Measurements from ENCODE around the gene C3orf52.

Gene C3orf52

DNA sequence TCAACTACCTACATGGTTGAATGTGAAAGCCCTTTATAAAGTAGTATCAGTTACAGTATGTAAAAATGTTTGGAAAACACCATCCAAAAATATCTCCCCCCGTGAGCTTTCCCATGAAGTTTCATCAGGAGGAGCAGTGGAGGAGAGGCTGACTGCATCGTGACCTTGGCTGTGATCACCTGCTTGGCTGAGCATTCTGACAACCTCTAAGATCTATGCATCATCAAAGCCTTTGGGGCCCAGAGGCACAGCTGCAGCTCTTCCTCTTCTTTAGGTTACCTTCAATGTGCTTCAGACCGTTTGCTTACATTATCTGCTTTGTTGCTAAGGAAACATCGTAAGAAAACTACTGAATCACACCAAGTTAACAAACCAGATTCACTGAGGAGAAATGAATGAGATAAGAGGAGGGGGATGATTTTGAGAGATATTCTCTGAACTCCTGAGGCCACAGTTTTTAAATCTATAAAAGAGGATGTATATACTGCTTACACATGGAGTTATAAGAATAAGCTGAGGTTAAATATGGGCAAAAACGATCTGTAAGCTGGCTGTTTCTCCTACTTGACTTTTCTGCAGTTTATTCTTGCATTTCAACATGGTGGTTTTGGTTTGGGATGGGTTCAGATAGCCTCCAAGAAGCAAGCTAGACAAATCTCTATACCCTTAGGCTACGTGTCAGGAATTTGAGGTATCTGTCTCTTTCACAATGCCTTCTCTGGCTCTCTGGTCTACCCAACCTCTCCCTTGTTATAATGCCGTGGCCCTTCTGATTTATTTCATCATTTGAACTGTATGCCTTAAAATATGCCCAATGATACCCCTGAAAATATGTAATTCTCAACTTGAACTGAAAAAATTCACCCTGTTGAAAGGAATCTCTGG is 42.9 kb downstream of the C3orf52 start:
- Histone ChIP-seq H3K9me3 (ENCODE audit: low read length) (no peaks in the 10 kb centered on the region), H3K36me3 (ENCODE audit: insufficient read depth, low read length) (no peaks in the 10 kb centered on the region), H2AFZ (ENCODE audit: low read depth, low read length) (no peak overlapping the region), H3K4me3 (ENCODE audit: low read length) (no peak overlapping the region), H3K4me1 (ENCODE audit: insufficient read depth, low read length) (peaks cover 17% of the 10 kb centered on the region), H3K27me3 (ENCODE audit: insufficient read depth, low read length) (no peaks in the 10 kb centered on the region)

DNA sequence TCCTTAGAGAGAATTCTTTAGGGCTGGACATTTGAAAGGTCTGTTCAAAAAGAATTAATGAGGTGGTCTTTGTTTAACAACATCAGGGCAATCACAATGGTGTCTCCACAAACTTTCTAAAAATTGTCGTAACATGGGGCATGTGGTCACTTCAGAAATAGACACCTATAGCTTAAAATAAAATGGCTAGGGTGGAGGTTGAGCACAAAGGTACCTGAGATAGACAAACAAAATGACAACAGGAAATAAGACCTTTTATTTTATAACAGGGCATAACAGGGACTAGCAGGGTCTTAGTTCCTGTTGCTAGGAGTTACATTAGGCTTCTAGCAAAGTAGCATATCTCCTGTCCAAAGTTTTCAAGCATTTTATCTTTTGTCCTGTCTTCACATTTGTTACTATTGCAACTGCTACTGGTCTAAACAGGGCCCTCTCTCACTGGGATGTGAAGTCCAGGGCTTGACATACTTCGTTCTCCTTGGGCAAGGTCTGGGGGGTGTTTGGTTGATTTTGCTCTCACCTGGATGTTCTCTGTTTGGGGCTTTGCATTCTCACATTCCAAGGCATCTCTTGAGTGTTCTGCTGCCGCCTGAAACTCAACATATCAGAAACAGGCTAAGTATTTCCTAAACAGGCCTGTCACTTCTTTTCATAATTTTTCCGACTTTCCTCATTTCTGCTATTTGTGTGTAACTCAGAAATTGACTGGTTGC is 43.9 kb downstream of the C3orf52 start:
- H2AFZ ChIP-seq (ENCODE audit: low read depth, low read length): no peak overlapping the region
- H3K36me3 ChIP-seq (ENCODE audit: insufficient read depth, low read length): no peaks in the 10 kb centered on the region
- no peak overlapping the region for H3K4me3 ChIP-seq (ENCODE audit: low read length)
- H3K27me3 ChIP-seq (ENCODE audit: insufficient read depth, low read length): no peaks in the 10 kb centered on the region
- H3K9me3 ChIP-seq (ENCODE audit: low read length): no peaks in the 10 kb centered on the region
- peaks cover 17% of the 10 kb centered on the region for H3K4me1 ChIP-seq (ENCODE audit: insufficient read depth, low read length)

DNA sequence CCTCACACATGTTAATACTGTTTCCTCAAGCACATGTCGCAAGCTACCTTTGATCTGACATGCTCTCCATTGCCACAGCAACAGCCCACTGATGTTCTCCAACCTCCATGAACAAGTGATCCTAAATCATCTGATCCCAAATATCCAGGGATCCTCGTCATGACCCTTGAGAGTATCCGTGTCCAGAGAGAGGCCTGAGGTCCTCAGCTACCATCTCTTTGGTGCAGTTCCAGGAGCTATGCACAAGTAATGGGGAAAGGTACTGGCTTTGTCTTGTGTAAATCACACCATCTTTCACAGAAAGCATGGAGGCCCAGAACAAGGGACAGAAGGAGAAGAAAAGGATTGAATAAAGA is 44.4 kb downstream of the C3orf52 start:
- Histone ChIP-seq H3K4me1 (ENCODE audit: insufficient read depth, low read length) (peaks cover 17% of the 10 kb centered on the region), H2AFZ (ENCODE audit: low read depth, low read length) (no peak overlapping the region), H3K27me3 (ENCODE audit: insufficient read depth, low read length) (no peaks in the 10 kb centered on the region), H3K4me3 (ENCODE audit: low read length) (no peak overlapping the region), H3K36me3 (ENCODE audit: insufficient read depth, low read length) (no peaks in the 10 kb centered on the region), H3K9me3 (ENCODE audit: low read length) (no peaks in the 10 kb centered on the region)

DNA sequence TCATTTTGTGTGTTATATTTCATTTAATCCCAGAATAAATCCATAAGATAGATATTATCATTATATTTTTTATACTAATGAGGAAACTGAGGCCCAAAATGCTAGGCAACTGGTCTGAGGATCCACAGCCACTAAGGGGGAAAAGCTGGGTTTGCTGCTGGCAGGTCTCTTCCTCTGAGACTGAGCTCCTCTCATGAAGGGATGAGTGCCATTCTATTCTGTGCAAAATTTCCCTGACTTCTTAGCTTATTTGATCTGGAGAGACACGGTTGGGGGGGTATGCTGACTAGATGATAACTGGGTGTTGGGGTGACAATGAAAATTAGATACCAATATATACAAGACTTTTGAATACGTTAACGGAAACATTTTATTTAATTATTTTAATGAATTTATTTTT is 44.9 kb downstream of the C3orf52 start:
- Histone ChIP-seq H3K36me3 (ENCODE audit: insufficient read depth, low read length) (no peaks in the 10 kb centered on the region), H3K27me3 (ENCODE audit: insufficient read depth, low read length) (no peaks in the 10 kb centered on the region), H3K4me1 (ENCODE audit: insufficient read depth, low read length) (peaks cover 17% of the 10 kb centered on the region), H3K4me3 (ENCODE audit: low read length) (no peak overlapping the region), H3K9me3 (ENCODE audit: low read length) (no peaks in the 10 kb centered on the region), H2AFZ (ENCODE audit: low read depth, low read length) (no peak overlapping the region)

DNA sequence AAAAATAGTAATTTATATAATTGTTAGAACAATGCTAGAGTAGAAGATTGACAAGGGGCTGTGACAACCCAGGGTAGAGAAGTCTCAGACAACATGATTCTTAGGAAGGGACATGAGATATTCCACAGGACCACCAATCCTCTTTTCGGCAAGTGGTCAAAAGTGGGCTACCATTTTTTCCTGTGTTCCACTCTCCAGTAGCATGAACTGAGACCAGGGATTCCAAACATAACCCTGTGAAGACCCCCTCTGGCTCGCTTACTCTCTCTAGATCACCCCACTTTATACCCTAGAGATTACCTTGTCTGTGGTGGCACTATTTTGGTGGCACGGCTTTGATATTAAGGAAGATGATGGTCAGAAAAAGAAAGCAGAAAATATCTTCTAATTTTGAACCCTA is 45.9 kb downstream of the C3orf52 start:
- Histone ChIP-seq H2AFZ (ENCODE audit: low read depth, low read length) (no peak overlapping the region), H3K4me3 (ENCODE audit: low read length) (no peak overlapping the region), H3K4me1 (ENCODE audit: insufficient read depth, low read length) (peaks cover 15% of the 10 kb centered on the region), H3K27me3 (ENCODE audit: insufficient read depth, low read length) (no peaks in the 10 kb centered on the region), H3K9me3 (ENCODE audit: low read length) (no peaks in the 10 kb centered on the region), H3K36me3 (ENCODE audit: insufficient read depth, low read length) (no peaks in the 10 kb centered on the region)

DNA sequence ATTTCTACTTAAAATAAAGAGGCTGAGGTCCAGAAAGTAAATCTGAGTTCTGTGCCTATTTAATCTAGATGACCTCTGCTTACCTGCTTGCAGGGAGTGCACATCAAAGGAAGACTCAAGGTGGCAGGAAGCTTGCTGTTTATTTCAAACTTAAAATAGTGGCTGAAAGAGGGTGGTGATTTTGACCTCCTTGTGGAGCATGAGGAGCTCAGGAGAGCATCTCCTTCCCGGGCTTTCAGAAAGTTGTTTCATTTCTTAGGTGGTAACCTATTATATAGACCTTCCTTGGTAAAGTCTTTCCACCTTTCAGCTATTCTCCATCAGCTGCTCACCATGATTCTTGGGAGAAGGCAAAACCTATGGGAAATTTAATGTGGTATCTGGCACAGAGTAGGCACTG is 46.4 kb downstream of the C3orf52 start:
- no peak overlapping the region for H3K4me3 ChIP-seq (ENCODE audit: low read length)
- peaks cover 15% of the 10 kb centered on the region for H3K4me1 ChIP-seq (ENCODE audit: insufficient read depth, low read length)
- H2AFZ ChIP-seq (ENCODE audit: low read depth, low read length): no peak overlapping the region
- no peaks in the 10 kb centered on the region for H3K9me3 ChIP-seq (ENCODE audit: low read length)
- H3K36me3 ChIP-seq (ENCODE audit: insufficient read depth, low read length): no peaks in the 10 kb centered on the region
- H3K27me3 ChIP-seq (ENCODE audit: insufficient read depth, low read length): no peaks in the 10 kb centered on the region

DNA sequence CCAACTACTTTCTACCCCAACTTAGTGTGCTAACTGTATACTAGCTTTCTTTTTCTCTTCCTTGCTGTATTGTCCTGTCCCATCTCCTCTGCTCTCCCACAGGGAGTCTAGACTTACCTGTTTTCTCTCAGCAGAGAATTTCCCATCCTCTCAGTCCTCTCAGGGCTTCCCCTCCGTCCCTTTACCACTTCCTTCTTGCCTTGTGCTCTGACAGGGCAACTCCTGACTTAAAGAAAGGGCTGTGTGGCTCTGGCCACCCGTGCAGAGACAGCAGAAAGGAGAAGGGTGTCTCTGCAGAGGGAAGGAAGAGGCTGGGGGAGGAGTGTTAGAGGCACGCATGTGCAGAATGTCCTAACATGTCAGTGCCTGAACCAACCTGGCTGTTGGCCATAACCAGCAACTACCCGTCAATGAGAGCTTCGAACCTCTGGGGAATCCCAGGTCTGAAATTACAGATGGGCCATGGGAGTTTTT is 46.8 kb downstream of the C3orf52 start, which contains the start of gene GCSAM:
Gene GCSAM, minus strand, starts transcription at position 274 of the 474 bp plus-strand sequence. Its CDS starts 128 bp downstream, at position 146.
- peaks cover 15% of the 10 kb centered on the region for H3K4me1 ChIP-seq (ENCODE audit: insufficient read depth, low read length)
- no peaks in the 10 kb centered on the region for H3K27me3 ChIP-seq (ENCODE audit: insufficient read depth, low read length)
- H2AFZ ChIP-seq (ENCODE audit: low read depth, low read length): no peak within 1 kb of the TSS
- H3K4me3 ChIP-seq (ENCODE audit: low read length): no peak within 1 kb of the TSS
- H3K9me3 ChIP-seq (ENCODE audit: low read length): no peaks in the 10 kb centered on the region
- no peaks in the 10 kb centered on the region for H3K36me3 ChIP-seq (ENCODE audit: insufficient read depth, low read length)

DNA sequence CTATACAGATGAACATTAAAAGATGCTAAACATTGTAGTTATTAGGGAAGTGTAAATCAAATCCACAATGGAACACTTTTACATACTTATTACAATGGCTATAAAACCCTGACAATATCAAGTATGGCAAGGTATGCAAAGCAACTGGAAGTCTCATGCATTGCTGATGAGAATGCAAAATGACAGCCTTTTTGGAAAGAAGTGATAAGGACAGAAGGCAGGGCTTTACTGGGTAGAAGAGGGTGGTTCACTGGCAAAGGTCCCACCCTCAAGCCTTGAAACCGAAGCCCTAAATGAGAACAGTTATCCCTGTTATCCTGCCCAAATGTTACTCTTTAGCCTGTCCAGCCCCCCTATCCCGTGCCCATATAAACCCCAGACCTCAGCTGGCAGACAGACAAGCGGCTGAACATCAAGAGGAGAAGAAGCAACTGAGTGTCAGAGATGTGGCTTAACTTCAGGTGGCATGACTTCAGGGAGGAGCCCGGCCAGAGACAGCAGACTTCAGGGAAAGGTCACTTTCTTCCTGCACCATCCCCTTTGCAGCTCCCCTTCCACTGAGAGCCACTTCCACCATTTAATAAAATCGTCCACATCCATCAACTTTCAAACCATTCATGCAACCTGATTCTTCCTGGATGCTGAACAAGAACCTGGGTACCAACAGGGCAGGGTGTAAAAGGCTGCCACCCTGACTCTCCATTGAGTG is 47.6 kb downstream of the C3orf52 start:
- no peaks in the 10 kb centered on the region for H3K27me3 ChIP-seq (ENCODE audit: insufficient read depth, low read length)
- no peaks in the 10 kb centered on the region for H3K9me3 ChIP-seq (ENCODE audit: low read length)
- no peak overlapping the region for H2AFZ ChIP-seq (ENCODE audit: low read depth, low read length)
- H3K4me1 ChIP-seq (ENCODE audit: insufficient read depth, low read length): peaks cover 15% of the 10 kb centered on the region
- no peak overlapping the region for H3K4me3 ChIP-seq (ENCODE audit: low read length)
- H3K36me3 ChIP-seq (ENCODE audit: insufficient read depth, low read length): no peaks in the 10 kb centered on the region

DNA sequence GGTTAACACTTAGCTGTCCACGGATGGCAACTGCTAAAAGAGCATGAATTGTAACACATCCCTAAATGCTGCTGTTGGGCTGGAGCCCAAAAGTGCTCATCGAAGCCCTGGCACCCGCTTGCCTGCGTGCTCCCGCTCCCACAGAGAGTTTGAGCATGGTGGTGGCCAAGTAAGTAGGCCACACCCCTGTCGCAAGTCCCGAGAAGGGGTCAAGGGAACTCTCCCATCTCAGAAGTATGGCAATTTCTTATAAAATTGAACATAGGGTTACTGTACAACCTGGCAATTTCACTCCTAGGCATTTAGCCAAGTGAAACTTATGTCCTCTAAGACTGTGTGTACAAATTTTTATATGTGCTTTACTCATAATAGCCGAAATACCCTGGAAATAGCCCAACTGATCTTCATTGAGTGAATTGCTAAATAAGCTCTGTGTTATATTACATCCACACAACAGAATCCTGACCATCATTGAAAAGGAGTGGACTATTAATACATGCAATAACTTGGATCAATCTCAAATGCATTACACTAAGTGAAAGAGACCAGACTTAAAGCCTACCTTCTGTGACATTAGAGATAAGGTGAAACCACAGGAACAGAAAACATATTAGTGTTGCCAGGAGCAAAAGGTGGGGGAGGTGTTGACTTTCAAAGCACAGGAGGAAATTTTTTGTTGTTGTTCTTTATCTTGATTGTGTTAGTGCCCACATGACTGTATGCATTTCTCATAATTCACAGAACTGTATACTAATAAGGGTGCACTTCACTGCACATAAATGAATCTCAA is 48.3 kb downstream of the C3orf52 start:
- Histone ChIP-seq H3K36me3 (ENCODE audit: insufficient read depth, low read length) (no peaks in the 10 kb centered on the region), H3K4me3 (ENCODE audit: low read length) (no peak overlapping the region), H3K27me3 (ENCODE audit: insufficient read depth, low read length) (no peaks in the 10 kb centered on the region), H3K9me3 (ENCODE audit: low read length) (no peaks in the 10 kb centered on the region), H2AFZ (ENCODE audit: low read depth, low read length) (no peak overlapping the region), H3K4me1 (ENCODE audit: insufficient read depth, low read length) (peaks cover 7% of the 10 kb centered on the region)

DNA sequence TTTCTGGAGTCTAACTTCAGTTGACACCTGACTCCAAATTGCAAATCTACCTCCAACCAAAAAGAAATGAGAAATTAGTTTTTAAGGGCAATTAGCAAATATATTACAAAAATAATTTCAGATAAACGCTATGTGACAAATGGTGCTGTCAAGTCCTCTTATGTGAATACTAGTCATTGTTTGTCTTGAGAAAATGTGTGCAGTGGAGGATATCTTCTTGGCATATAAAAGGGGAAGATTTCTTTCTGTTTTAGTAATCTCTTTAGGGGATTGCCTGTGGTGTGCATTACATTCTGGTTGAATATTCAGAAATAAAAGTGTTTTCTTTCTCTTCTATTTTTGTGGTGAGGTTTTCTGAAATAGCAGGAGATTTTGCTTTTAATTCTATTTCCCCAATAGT is 49.9 kb downstream of the C3orf52 start:
- no peak overlapping the region for H3K4me3 ChIP-seq (ENCODE audit: low read length)
- H3K27me3 ChIP-seq (ENCODE audit: insufficient read depth, low read length): no peaks in the 10 kb centered on the region
- no peaks in the 10 kb centered on the region for H3K36me3 ChIP-seq (ENCODE audit: insufficient read depth, low read length)
- H2AFZ ChIP-seq (ENCODE audit: low read depth, low read length): no peak overlapping the region
- peaks cover 5% of the 10 kb centered on the region for H3K4me1 ChIP-seq (ENCODE audit: insufficient read depth, low read length)
- no peaks in the 10 kb centered on the region for H3K9me3 ChIP-seq (ENCODE audit: low read length)

DNA sequence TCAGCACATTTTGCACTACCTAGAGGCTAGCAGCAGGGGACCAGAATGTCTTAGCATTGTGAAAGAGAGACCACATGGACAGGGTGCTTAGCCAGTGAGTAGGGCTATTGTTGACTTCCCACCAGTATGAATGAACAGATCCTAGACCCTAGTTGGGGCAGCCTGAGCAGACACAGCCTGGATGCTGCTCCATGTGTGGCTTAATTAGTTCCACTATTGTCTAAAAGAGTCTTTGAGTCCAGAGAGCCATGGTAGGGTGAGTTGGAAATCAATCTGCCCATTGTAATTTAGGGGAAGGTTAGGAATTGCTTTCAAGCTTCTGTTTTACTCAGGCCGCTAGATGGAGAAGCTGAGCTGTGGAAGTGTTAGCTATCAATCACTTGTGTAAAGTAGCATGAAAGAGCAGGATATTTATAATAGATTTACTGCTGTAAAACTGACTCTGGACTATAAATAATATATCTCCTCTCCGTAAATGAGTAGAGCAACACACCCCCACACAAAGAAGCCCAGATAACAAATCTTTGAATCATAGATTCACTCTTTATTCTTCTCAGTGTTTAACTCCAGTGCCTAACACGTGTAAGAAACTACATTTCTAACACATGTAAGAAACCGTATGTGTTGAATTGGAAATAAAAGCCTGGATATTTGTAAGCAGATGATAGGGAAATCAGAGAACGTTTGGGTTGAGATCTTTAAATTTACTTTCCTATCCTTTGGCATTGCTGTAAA is 50.9 kb downstream of the C3orf52 start:
- peaks cover 8% of the 10 kb centered on the region for H3K4me1 ChIP-seq (ENCODE audit: insufficient read depth, low read length)
- no peaks in the 10 kb centered on the region for H3K27me3 ChIP-seq (ENCODE audit: insufficient read depth, low read length)
- peak overlapping the region; percentile 66 for H2AFZ ChIP-seq (ENCODE audit: low read depth, low read length)
- H3K36me3 ChIP-seq (ENCODE audit: insufficient read depth, low read length): no peaks in the 10 kb centered on the region
- no peak overlapping the region for H3K4me3 ChIP-seq (ENCODE audit: low read length)
- H3K9me3 ChIP-seq (ENCODE audit: low read length): no peaks in the 10 kb centered on the region

DNA sequence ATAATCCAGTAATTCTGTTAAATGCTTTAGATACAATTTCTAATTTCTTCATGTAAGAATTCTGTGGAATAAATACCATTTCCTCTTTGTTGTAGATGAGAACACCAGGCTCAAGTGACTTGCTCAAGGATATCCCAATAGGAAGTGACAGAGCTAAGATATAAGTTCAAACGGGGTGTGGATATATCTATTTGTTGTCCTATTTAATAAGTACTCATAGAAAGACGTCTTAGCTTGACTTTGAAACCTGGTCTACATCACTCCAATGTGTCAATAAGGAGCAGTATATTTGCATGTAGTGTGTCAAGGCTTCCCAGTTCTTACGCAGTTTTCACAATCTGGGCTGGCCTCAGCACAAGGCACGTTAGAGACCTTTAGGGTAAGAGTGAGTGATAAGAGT is 51.6 kb downstream of the C3orf52 start:
- Histone ChIP-seq H2AFZ (ENCODE audit: low read depth, low read length) (peak overlapping the region; percentile 66), H3K27me3 (ENCODE audit: insufficient read depth, low read length) (no peaks in the 10 kb centered on the region), H3K4me3 (ENCODE audit: low read length) (no peak overlapping the region)

More for the DNA sequence above, 51.6 kb downstream of the C3orf52 start:
- Histone ChIP-seq H3K9me3 (ENCODE audit: low read length) (no peaks in the 10 kb centered on the region), H3K4me1 (ENCODE audit: insufficient read depth, low read length) (peaks cover 8% of the 10 kb centered on the region), H3K36me3 (ENCODE audit: insufficient read depth, low read length) (no peaks in the 10 kb centered on the region)

Data from neuron (in vitro differentiated cells).